Esophagus (tissue), 2 donors: ENCODE results near the gene KRT7. TPM values are rescaled to one million over a fixed set of nuclear protein-coding genes. Genes with fewer than 3 reads are reported as not detected.
"Not testable (repeated sequence)": the region's sequence is repeated elsewhere in the genome, so short reads cannot be mapped to it uniquely, and the experiment has no call there.

Experiments
- H3K27ac ChIP-seq, 2 donors: one replicate each; pipeline ENCODE4 v1.5.1; 2013; ENCODE audit warnings: low read depth in 2 of 2, mild to moderate bottlenecking in 2 of 2, inconsistent platforms in 1 of 2, low read length in 1 of 2, moderate library complexity in 1 of 2
- H3K27me3 ChIP-seq, 2 donors: one replicate each; pipeline ENCODE4 v1.6.1; 2013; ENCODE audit warnings: low read length in 2 of 2, control low read depth in 1 of 2, mild to moderate bottlenecking in 1 of 2; ENCODE audit not compliant: insufficient read depth in 2 of 2, control insufficient read depth in 1 of 2
- H3K36me3 ChIP-seq, 2 donors: one replicate each; pipeline ENCODE4 v1.6.1; 2013; ENCODE audit warnings: low read length in 1 of 2; ENCODE audit not compliant: control insufficient read depth in 2 of 2, insufficient read depth in 2 of 2
- H3K4me1 ChIP-seq, 2 donors: one replicate each; pipeline ENCODE4 v1.6.1; 2013; ENCODE audit warnings: low read length in 1 of 2; ENCODE audit not compliant: control insufficient read depth in 2 of 2, insufficient read depth in 2 of 2
- H3K4me3 ChIP-seq, 2 donors: one replicate each; pipeline ENCODE4 v1.5.1; 2013; ENCODE audit warnings: low read length in 2 of 2, mild to moderate bottlenecking in 2 of 2, low read depth in 1 of 2, moderate library complexity in 1 of 2
- H3K9me3 ChIP-seq, 2 donors: one replicate each; pipeline ENCODE4 v1.6.1; 2013; ENCODE audit warnings: mild to moderate bottlenecking in 2 of 2, low read depth in 1 of 2, low read length in 1 of 2, moderate library complexity in 1 of 2; ENCODE audit not compliant: control insufficient read depth in 2 of 2, insufficient read depth in 1 of 2
- WGBS, 2 donors: extraction: QIAGEN DNeasy Blood & Tissue Kit; methylation state at CpG; one replicate each; pipeline ENCODE4 v1.1.7; 2013; 5-methylcytosine and 5-hydroxymethylcytosine counted together
- polyA plus RNA-seq, 2 donors: library from polyadenylated mRNA; stranded (reverse); fragments of 200-250 nt; gene quantifications; one replicate each; pipeline ENCODE4 v1.2.3, GENCODE V29; 2013
- donor health status: healthy with polysubstance abuse.
- donor health status: Bipolar disorder and iron deficiency.

Gene KRT7
- polyA plus RNA-seq, 2 donors = 153 to 213 TPM

GRCh38 chr12:52240247-52240646 lies 7.2 kb downstream of the KRT7 start:
- H3K4me3 ChIP-seq, H3K9me3 ChIP-seq, H3K27ac ChIP-seq, H3K27me3 ChIP-seq, H3K36me3 ChIP-seq: not testable (repeated sequence)
- H3K4me1 ChIP-seq = peaks cover 9 to 30% of the 10 kb centered on the region in 2 donors
- WGBS, 2 donors = 71 to 78% methylated on average over 6 of the region's 6 CpGs

GRCh38 chr12:52241205-52241842 lies 8.3 kb downstream of the KRT7 start:
- Histone ChIP-seq H3K4me3 (no peak overlapping the region), H3K36me3 (peaks cover 0 to 4% of the 10 kb centered on the region in 2 donors), H3K4me1 (peaks cover 9 to 35% of the 10 kb centered on the region in 2 donors), H3K27ac (no peak overlapping the region), H3K9me3 (no peaks in the 10 kb centered on the region), H3K27me3 (no peaks in the 10 kb centered on the region)
- 78 to 84% methylated on average over 11 of the region's 11 CpGs for WGBS, 2 donors

- Histone ChIP-seq H3K9me3 (no peaks in the 10 kb centered on the region), H3K27ac (peak overlapping the region; percentile 11 to 16), H3K4me1 (peaks cover 11 to 37% of the 10 kb centered on the region in 2 donors), H3K27me3 (no peaks in the 10 kb centered on the region), H3K4me3 (no peak overlapping the region), H3K36me3 (peaks cover 0 to 4% of the 10 kb centered on the region in 2 donors)
- WGBS, 2 donors = 93 to 97% methylated on average over 11 of the region's 11 CpGs
Observed at GRCh38 chr12:52242442-52243258, 9.6 kb downstream of the KRT7 start.

GRCh38 chr12:52243259-52243855 lies 10.3 kb downstream of the KRT7 start:
- whole genome bisulfite sequencing, 2 donors = 43 to 48% methylated on average over 5 of the region's 5 CpGs
- H3K27me3 ChIP-seq = no peaks in the 10 kb centered on the region
- H3K36me3 ChIP-seq = peaks cover 0 to 4% of the 10 kb centered on the region in 2 donors
- H3K4me1 ChIP-seq = peaks cover 11 to 37% of the 10 kb centered on the region in 2 donors
- no peaks in the 10 kb centered on the region for H3K9me3 ChIP-seq
- H3K27ac ChIP-seq = peak overlapping the region; percentile 77 to 81
- H3K4me3 ChIP-seq = no peak overlapping the region

- peaks cover 11 to 42% of the 10 kb centered on the region in 2 donors for H3K4me1 ChIP-seq
- H3K27ac ChIP-seq = peak overlapping the region; percentile 77 to 82
- H3K27me3 ChIP-seq = no peaks in the 10 kb centered on the region
- H3K9me3 ChIP-seq = no peaks in the 10 kb centered on the region
- 22 to 23% methylated on average over 11 to 12 of the region's 12 CpGs for WGBS, 2 donors
- peaks cover 0 to 7% of the 10 kb centered on the region in 2 donors for H3K36me3 ChIP-seq
- H3K4me3 ChIP-seq = no peak overlapping the region
Observed at GRCh38 chr12:52243856-52244614, 11.0 kb downstream of the KRT7 start.

- Histone ChIP-seq H3K4me3 (no peak overlapping the region), H3K27me3 (no peaks in the 10 kb centered on the region), H3K36me3 (peaks cover 0 to 7% of the 10 kb centered on the region in 2 donors), H3K27ac (peak overlapping the region; percentile 58 to 82), H3K4me1 (peaks cover 11 to 42% of the 10 kb centered on the region in 2 donors), H3K9me3 (no peaks in the 10 kb centered on the region)
- 75 to 89% methylated on average over 2 to 3 of the region's 3 CpGs for WGBS, 2 donors
Observed at GRCh38 chr12:52244615-52244994, 11.6 kb downstream of the KRT7 start.

- Histone ChIP-seq H3K4me3 (no peak overlapping the region), H3K4me1 (peaks cover 11 to 42% of the 10 kb centered on the region in 2 donors), H3K36me3 (peaks cover 0 to 7% of the 10 kb centered on the region in 2 donors), H3K27ac (no peak overlapping the region), H3K9me3 (no peaks in the 10 kb centered on the region), H3K27me3 (no peaks in the 10 kb centered on the region)
- WGBS, 2 donors = 64% methylated on average over 20 of the region's 20 CpGs
Observed at GRCh38 chr12:52245259-52245961, 12.4 kb downstream of the KRT7 start.

GRCh38 chr12:52245962-52246569 lies 13.0 kb downstream of the KRT7 start:
- 71 to 81% methylated on average over 7 of the region's 7 CpGs for WGBS, 2 donors
- Histone ChIP-seq H3K4me1 (peaks cover 11 to 42% of the 10 kb centered on the region in 2 donors), H3K9me3 (no peaks in the 10 kb centered on the region), H3K36me3 (peaks cover 0 to 7% of the 10 kb centered on the region in 2 donors), H3K27me3 (no peaks in the 10 kb centered on the region), H3K4me3 (no peak overlapping the region), H3K27ac (no peak overlapping the region)
